HFF-Myc (cell line): ENCODE data around the gene POU6F2.

Experiments
- DNase-seq: peaks from one replicate; pipeline ENCODE4 v3.0.0-alpha.2; 2011; ENCODE audit warnings: low read depth; ENCODE audit errors: extremely low read depth
- H3K4me3 ChIP-seq: replicated peaks from 2 replicates; pipeline ENCODE4 v1.5.1; 2011; ENCODE audit warnings: low read depth, mild to moderate bottlenecking, control low read depth, low read length
- CTCF ChIP-seq: IDR thresholded peaks from 2 replicates; pipeline ENCODE4 v1.5.1; 2012; ENCODE audit warnings: mild to moderate bottlenecking, low read depth, low read length, control low read depth; ENCODE audit errors: missing control alignments

The POU6F2 gene

GRCh38 chr7:39416866-39417265, 439.2 kb downstream of the POU6F2 start:
- DNase-seq = no peak
- H3K4me3 ChIP-seq = no peak overlapping the region
- no peak for TF ChIP-seq CTCF

- no peak for TF ChIP-seq CTCF
Observed at GRCh38 chr7:39417642-39418041, 439.9 kb downstream of the POU6F2 start.

GRCh38 chr7:39421251-39421650, 443.5 kb downstream of the POU6F2 start:
- no peak overlapping the region for H3K4me3 ChIP-seq
- DNase-seq = no peak
- TF ChIP-seq CTCF = no peak

More at GRCh38 chr7:39417642-39418041, 439.9 kb downstream of the POU6F2 start:
- no peak for DNase-seq
- H3K4me3 ChIP-seq = no peak overlapping the region

GRCh38 chr7:39421661-39422060, 444.0 kb downstream of the POU6F2 start:
- H3K4me3 ChIP-seq = no peak overlapping the region
- TF ChIP-seq CTCF = no peak
- no peak for DNase-seq

- no peak overlapping the region for H3K4me3 ChIP-seq
- DNase-seq = no peak
- TF ChIP-seq CTCF = no peak
Observed at GRCh38 chr7:39428221-39428620, 450.5 kb downstream of the POU6F2 start.

- no peak overlapping the region for H3K4me3 ChIP-seq
- no peak for DNase-seq
- no peak for TF ChIP-seq CTCF
Observed at GRCh38 chr7:39429421-39429820, 451.7 kb downstream of the POU6F2 start.

- no peak overlapping the region for H3K4me3 ChIP-seq
- DNase-seq = no peak
- no peak for TF ChIP-seq CTCF
Observed at GRCh38 chr7:39430441-39430840, 452.7 kb downstream of the POU6F2 start.
